ENCODE data around the gene KDM1B. TPM values are rescaled to one million over a fixed set of nuclear protein-coding genes. Genes with fewer than 3 reads are reported as not detected.

KDM1B gene, protein sequence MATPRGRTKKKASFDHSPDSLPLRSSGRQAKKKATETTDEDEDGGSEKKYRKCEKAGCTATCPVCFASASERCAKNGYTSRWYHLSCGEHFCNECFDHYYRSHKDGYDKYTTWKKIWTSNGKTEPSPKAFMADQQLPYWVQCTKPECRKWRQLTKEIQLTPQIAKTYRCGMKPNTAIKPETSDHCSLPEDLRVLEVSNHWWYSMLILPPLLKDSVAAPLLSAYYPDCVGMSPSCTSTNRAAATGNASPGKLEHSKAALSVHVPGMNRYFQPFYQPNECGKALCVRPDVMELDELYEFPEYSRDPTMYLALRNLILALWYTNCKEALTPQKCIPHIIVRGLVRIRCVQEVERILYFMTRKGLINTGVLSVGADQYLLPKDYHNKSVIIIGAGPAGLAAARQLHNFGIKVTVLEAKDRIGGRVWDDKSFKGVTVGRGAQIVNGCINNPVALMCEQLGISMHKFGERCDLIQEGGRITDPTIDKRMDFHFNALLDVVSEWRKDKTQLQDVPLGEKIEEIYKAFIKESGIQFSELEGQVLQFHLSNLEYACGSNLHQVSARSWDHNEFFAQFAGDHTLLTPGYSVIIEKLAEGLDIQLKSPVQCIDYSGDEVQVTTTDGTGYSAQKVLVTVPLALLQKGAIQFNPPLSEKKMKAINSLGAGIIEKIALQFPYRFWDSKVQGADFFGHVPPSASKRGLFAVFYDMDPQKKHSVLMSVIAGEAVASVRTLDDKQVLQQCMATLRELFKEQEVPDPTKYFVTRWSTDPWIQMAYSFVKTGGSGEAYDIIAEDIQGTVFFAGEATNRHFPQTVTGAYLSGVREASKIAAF
- 10 to 100 TPM; 11.0 to 14.3 (median 12.5) TPM for total RNA-seq

DNA sequence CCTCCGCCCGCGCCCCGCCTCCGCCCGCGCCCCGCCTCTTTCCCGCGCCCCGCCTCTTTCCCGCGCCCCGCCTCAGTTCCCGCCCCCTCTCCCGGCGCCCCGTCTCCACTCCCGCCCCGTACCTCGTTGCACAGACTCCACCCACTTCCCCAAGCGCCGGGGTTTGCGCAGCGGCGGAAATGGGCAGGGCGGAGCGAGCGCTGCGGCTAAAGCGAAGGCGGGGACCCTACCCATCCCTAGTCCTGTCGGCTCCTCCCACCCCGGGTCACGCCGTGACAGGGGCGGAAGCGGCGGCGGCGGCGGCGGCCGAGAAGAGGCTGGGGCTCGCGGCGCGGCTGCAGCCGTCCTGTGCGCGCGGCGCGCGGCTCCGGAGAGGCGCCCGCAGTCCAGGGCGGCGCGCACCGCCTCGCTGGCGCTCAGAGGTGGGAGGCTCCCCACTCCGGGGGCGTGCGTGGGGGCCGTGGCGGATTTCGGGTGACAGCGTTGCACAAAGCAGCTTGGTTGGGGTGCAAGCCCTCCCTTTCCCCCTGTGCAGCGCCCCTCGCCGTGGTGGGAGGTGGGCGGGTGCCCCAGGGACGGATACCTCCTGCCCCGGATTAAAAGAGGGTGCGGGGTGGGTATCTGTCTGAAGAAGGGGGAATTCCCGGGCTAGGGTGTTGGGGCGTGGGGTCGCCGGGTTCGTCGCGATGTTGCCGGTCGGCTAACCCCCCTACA lies at the start of gene KDM1B:
Gene KDM1B, plus strand, starts transcription at position 273 of the 714 bp plus-strand sequence. CDS start 4,474 bp downstream, outside the sequence.
- H3K4me1 Mint-ChIP-seq (ENCODE audit: low read depth) = peaks cover 26% of the 10 kb centered on the region
- H3K4me3 Mint-ChIP-seq = peak within 1 kb of the TSS; percentile 98
- no peaks in the 10 kb centered on the region for H3K27me3 Mint-ChIP-seq (ENCODE audit: low read depth)
- H3K9me3 Mint-ChIP-seq = no peaks in the 10 kb centered on the region
- DNase-seq (peak; percentile 98), ATAC-seq (peak; percentile 93 to 94)
- H3K36me3 Mint-ChIP-seq (ENCODE audit: insufficient read depth) = peaks cover 12% of the 10 kb centered on the region

DNA sequence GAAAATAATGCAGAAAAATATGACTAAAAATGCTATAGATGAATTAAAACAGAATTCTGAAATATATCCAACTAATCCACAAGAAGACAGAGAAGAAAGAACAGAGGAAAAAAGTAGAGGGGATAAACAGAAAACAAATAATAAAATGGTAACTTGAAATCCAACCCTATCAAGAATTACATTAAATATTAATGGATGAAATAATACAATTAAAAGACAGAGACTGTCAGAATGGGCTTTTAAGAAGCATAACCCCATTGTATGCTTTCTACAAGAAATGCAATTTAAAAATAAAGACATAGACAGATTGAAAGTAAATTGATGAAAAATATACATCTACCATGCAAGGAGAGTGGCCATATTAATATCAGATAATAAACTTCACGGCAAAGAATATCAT lies 48.2 kb upstream of the KDM1B start:
- H3K27me3 Mint-ChIP-seq (ENCODE audit: low read depth) = peaks cover 12% of the 10 kb centered on the region

DNA sequence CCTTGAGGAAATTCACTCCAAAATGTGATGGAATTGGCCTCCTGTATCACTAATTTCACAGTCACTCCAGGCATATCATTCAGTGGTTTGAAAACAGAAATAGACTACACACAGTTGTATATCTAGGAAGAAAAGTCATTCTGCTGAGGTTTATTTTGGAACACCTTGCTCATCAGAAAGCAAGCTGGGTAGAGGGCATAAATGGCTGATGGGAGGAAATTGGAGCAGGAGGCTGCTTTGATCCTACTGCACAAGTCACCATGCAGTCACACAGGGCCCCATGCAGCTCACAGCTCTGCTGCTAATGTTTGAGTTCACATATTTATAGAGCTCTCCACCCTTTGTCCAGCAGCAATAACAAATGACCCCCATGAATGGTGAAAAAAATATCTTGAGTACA lies 45.1 kb upstream of the KDM1B start:
- Mint-ChIP-seq H3K4me1 (ENCODE audit: low read depth) (peaks cover 2% of the 10 kb centered on the region), H3K27me3 (ENCODE audit: low read depth) (peaks cover 21% of the 10 kb centered on the region), H3K36me3 (ENCODE audit: insufficient read depth) (peaks cover 2% of the 10 kb centered on the region)

More for the DNA sequence above, 48.2 kb upstream of the KDM1B start:
- ATAC-seq = no peak
- Mint-ChIP-seq H3K4me1 (ENCODE audit: low read depth) (no peaks in the 10 kb centered on the region), H3K4me3 (no peak overlapping the region), H3K36me3 (ENCODE audit: insufficient read depth) (peaks cover 2% of the 10 kb centered on the region), H3K9me3 (peaks cover 11% of the 10 kb centered on the region)
- DNase-seq = no peak

DNA sequence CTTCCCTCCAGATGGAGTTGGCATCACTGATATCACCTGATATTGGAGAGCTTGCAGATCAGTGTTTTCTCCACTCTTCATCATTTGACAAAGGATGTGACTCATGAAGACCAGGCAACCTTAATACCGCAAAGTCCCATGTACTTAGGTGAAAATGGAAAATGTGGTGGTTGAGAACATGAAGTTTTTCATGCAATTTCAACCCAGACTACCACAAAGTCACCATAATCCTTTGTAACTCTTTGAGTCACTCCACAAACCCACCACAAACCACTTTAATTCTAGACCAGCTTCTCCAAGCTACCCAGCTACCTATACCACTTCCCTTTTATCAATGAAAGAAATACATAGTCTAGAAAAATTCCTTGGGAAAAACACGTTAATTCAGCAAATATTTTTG lies 39.9 kb upstream of the KDM1B start:
- Mint-ChIP-seq H3K27me3 (ENCODE audit: low read depth) (peaks cover 23% of the 10 kb centered on the region), H3K4me1 (ENCODE audit: low read depth) (peaks cover 9% of the 10 kb centered on the region), H3K36me3 (ENCODE audit: insufficient read depth) (no peaks in the 10 kb centered on the region), H3K9me3 (no peaks in the 10 kb centered on the region), H3K4me3 (no peak overlapping the region)
- DNase-seq (no peak), ATAC-seq (peak; percentile 89 to 90)

More for the DNA sequence above, 45.1 kb upstream of the KDM1B start:
- Mint-ChIP-seq H3K4me3 (no peak overlapping the region), H3K9me3 (peaks cover 11% of the 10 kb centered on the region)
- ATAC-seq (peak; percentile 18 to 46), DNase-seq (no peak)

DNA sequence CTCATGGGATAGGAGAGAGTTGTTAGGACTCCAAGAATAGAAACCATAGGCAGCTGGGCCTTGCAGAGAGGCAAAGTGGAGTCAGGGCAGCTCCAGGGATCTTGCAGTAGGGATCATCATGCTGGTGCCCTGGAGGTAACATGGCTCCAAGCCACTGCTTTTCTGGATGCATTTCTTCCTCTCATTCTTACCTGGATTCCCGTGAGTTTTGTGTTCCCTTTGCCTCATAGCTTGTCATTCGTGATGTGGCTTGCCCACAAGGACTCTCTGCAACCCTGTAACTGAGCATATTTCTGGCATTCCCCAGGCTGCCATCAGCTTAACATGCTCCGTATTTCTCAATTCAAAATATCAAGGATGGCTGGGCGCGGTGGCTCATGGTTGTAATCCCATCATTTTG lies 38.1 kb upstream of the KDM1B start:
- ATAC-seq (no peak), DNase-seq (no peak)
- no peaks in the 10 kb centered on the region for H3K9me3 Mint-ChIP-seq
- no peaks in the 10 kb centered on the region for H3K36me3 Mint-ChIP-seq (ENCODE audit: insufficient read depth)
- H3K4me3 Mint-ChIP-seq = no peak overlapping the region
- H3K27me3 Mint-ChIP-seq (ENCODE audit: low read depth) = peaks cover 18% of the 10 kb centered on the region
- peaks cover 11% of the 10 kb centered on the region for H3K4me1 Mint-ChIP-seq (ENCODE audit: low read depth)

DNA sequence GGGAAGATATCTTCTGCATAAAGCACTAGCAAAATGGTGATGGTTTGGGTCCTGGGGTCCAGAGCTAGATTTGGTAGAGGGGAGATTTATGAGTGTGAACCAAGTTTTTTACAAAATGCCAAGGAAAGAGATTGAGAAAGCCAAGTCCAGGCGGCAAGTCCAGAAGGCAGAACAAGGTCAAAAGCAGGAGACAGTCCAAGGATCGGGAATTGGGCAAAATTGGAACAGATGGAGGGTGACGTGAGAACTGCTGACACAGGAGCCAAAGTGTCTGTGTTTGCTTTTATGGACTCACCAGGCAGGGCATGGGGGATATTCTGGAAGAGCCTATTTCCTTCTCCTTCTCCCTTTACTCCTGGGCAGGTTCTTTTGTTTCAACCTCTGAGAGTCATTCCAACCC lies 36.9 kb upstream of the KDM1B start:
- Mint-ChIP-seq H3K27me3 (ENCODE audit: low read depth) (peaks cover 18% of the 10 kb centered on the region), H3K36me3 (ENCODE audit: insufficient read depth) (no peaks in the 10 kb centered on the region)

DNA sequence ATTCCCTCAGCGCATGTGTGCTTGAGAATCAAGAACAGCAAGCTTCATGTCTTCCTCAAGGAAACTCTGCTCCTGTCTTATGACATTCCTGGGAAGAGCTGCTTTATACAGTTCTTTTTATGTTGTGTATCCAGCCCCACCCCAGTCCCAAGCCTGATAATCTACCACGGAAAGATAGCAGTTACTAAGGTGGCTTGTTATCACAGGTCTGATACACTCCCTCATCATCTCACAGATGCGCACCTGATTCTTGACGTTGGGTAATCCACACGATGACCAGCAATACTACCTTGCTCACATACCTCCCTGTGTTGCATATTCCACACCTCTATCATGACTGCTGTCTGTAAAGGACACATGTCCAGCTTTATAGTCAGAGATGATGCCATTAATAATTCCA lies 36.0 kb upstream of the KDM1B start:
- no peak overlapping the region for H3K4me3 Mint-ChIP-seq
- H3K4me1 Mint-ChIP-seq (ENCODE audit: low read depth) = peaks cover 18% of the 10 kb centered on the region
- no peak for ATAC-seq
- no peaks in the 10 kb centered on the region for H3K36me3 Mint-ChIP-seq (ENCODE audit: insufficient read depth)
- DNase-seq = no peak
- no peaks in the 10 kb centered on the region for H3K9me3 Mint-ChIP-seq
- H3K27me3 Mint-ChIP-seq (ENCODE audit: low read depth) = peaks cover 13% of the 10 kb centered on the region

More for the DNA sequence above, 36.9 kb upstream of the KDM1B start:
- Mint-ChIP-seq H3K4me1 (ENCODE audit: low read depth) (peaks cover 18% of the 10 kb centered on the region), H3K4me3 (no peak overlapping the region), H3K9me3 (no peaks in the 10 kb centered on the region)
- no peak for ATAC-seq
- DNase-seq = no peak

DNA sequence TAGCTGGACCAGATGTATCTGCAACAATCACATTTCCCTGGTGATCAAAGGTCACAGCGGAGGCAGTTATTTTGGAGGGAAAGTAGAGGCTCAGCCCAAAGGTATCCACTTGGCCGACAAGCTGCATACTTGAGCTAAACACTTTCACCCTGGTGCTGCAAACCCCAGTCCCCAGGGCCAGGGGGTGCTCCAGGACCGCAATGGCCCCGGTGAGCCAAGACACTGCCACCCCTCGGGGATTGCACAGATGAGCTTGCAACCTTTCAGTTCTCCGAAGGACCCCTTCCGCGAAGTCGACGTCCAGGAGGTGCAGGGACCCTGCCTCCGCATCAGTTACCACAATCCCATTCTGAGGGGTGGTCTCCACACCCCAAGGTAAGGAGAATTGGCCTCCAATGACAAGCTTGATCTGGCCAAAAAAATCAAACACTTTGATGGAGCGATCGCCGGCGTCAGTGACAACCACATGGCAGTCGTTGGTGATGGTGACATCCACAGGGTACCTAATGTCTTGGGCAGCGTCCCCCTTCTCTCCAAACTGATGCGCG lies 33.6 kb upstream of the KDM1B start:
- no peaks in the 10 kb centered on the region for H3K36me3 Mint-ChIP-seq (ENCODE audit: insufficient read depth)
- no peak for DNase-seq
- ATAC-seq = no peak
- H3K4me1 Mint-ChIP-seq (ENCODE audit: low read depth) = peaks cover 9% of the 10 kb centered on the region
- peak overlapping the region; percentile 72 for H3K4me3 Mint-ChIP-seq
- H3K27me3 Mint-ChIP-seq (ENCODE audit: low read depth) = peaks cover 14% of the 10 kb centered on the region
- H3K9me3 Mint-ChIP-seq = no peaks in the 10 kb centered on the region

DNA sequence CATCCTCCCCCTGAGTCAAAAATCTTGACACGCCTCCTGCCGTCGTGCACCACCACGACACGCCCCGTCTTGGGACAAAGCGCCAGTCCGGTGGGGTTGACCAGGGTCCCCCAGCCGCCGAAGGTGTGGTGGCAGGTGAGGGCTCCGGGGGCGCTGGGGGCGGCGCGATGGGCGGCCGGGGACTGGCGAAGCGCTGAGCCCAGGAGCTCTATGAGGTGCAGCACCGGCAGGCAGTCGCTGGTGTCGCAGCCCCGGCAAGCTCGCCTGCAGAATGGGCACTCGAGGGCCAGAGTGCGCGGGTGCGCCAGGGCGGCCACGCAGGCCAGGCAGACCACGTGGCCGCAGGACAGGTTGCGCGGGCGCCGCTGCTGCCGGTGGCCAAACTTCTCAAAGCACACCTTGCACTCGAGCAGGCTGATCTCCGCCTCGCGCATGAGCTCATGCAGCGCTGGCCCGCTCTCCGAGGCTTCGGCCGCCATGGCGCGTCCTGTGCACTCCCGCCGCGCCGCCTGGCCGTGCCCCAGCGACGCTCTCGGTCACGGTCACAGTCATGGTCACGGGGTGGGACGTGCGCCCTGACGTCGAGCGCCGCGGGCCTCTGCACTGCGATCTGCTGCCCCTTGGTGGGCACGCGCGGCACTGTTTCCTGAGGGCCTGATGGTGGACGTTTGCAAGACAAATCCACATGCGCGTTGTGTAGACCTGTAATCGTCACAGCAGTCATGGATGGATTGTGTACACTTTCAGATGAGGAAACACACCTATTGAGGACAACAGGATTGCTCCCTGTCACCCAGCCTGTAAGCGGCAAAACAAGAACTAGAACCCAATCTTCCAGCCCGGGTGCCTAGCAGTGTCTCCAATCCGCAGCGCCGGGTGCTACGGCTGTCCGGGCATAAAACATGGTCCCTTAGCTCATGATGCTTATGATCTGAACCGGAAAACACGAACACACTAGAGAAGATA lies 32.8 kb upstream of the KDM1B start, which contains the start of gene NHLRC1:
Gene NHLRC1, minus strand, starts transcription at position 550 of the 966 bp plus-strand sequence. Its CDS starts 71 bp downstream, at position 479.
- ATAC-seq = peak; percentile 99
- no peaks in the 10 kb centered on the region for H3K9me3 Mint-ChIP-seq
- H3K27me3 Mint-ChIP-seq (ENCODE audit: low read depth) = peaks cover 14% of the 10 kb centered on the region
- H3K36me3 Mint-ChIP-seq (ENCODE audit: insufficient read depth) = no peaks in the 10 kb centered on the region
- H3K4me3 Mint-ChIP-seq = peak within 1 kb of the TSS; percentile 72
- H3K4me1 Mint-ChIP-seq (ENCODE audit: low read depth) = peaks cover 9% of the 10 kb centered on the region
- DNase-seq = peak; percentile 59

DNA sequence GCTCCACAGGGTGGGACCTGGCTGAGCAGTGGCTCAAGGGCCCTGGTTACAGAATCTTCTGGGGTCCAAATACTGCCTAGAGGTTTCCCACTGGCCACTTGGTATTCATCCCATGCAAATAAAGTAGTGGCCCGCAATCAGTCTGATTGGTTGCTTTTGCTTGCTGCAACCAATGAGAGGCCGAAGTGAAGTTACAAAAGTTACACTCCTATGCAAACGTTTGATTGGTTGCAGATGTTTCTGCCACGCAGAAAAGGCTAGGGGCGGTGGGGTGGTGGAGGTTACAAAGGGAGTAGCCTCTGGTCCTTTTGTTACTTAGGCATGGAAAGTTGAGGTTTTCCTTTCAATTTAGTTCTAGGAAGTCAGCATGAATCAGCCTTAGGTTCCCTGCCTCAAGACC lies 29.1 kb upstream of the KDM1B start:
- no peak overlapping the region for H3K4me3 Mint-ChIP-seq
- H3K27me3 Mint-ChIP-seq (ENCODE audit: low read depth) = peaks cover 11% of the 10 kb centered on the region
- H3K36me3 Mint-ChIP-seq (ENCODE audit: insufficient read depth) = peaks cover 4% of the 10 kb centered on the region
- H3K4me1 Mint-ChIP-seq (ENCODE audit: low read depth) = peaks cover 9% of the 10 kb centered on the region
- no peak for ATAC-seq
- DNase-seq = no peak
- H3K9me3 Mint-ChIP-seq = no peaks in the 10 kb centered on the region

DNA sequence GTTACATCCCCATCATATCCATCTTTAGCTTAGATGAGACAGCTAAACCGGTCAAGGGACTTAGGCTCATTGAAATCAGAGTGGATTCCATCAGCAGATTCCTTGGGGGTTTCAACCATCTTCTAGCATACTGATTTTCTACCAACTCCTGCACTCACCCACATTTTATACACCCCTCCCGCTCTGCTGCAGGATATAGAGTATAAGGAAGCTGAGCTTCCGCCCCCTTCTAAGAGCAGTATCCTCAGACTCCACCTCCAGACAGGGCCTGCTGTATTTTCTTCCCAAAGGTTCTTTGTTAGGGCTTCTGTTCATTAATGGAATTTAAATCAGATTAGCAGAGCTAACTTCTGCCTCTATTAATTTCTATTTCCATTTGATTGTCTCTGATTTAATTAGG lies 22.9 kb upstream of the KDM1B start:
- Mint-ChIP-seq H3K27me3 (ENCODE audit: low read depth) (no peaks in the 10 kb centered on the region), H3K36me3 (ENCODE audit: insufficient read depth) (peaks cover 23% of the 10 kb centered on the region), H3K9me3 (no peaks in the 10 kb centered on the region), H3K4me3 (no peak overlapping the region), H3K4me1 (ENCODE audit: low read depth) (peaks cover 2% of the 10 kb centered on the region)
- ATAC-seq = no peak
- no peak for DNase-seq

DNA sequence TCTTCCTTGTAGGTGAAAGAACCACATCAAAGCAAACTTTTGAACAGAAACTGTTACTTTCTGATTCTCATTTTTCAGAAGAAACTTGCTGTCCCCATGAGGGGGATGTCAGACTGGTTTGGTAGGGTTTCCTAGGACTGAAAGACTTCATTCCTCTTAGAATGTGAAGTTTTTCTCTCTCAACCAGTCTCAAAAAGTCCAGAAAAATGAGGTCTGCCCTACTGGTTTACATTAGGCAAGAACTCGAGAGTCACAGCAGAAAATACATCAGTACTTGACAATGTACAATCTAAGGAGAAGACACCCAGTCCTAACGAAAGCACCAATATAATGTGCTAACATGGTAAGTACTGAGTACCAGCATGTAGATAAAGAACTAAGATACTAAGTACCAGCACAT lies 20.1 kb upstream of the KDM1B start:
- Mint-ChIP-seq H3K9me3 (no peaks in the 10 kb centered on the region), H3K27me3 (ENCODE audit: low read depth) (no peaks in the 10 kb centered on the region), H3K36me3 (ENCODE audit: insufficient read depth) (peaks cover 27% of the 10 kb centered on the region), H3K4me1 (ENCODE audit: low read depth) (peaks cover 2% of the 10 kb centered on the region), H3K4me3 (no peak overlapping the region)
- ATAC-seq (no peak), DNase-seq (no peak)

DNA sequence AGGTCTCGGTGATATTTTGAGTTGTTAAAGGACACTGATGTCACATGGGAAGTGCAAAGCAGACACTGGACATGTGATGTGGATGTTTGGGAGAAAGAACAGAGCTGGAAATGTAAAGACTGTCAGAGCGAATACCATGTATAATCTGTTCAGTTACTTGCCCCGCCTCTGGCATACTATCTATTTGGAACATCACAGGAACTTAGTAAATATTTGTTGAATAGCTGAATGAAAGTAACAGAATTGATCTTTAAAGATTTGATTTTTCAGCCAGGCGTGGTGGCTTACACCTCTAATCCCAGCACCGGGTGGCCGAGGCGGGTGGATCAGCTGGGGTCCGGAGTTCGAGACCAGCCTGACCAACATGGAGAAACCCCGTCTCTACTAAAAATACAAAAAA lies 19.0 kb upstream of the KDM1B start:
- no peak for DNase-seq
- Mint-ChIP-seq H3K27me3 (ENCODE audit: low read depth) (no peaks in the 10 kb centered on the region), H3K36me3 (ENCODE audit: insufficient read depth) (peaks cover 34% of the 10 kb centered on the region), H3K4me1 (ENCODE audit: low read depth) (peaks cover 2% of the 10 kb centered on the region), H3K9me3 (no peaks in the 10 kb centered on the region), H3K4me3 (no peak overlapping the region)
- ATAC-seq = no peak
